NOMO-1 (cell line): Measurements from ENCODE around the gene VAT1.
"Not testable (repeated sequence)": the region's sequence is repeated elsewhere in the genome, so short reads cannot be mapped to it uniquely, and the experiment has no call there.

Experiments used
- DNase-seq, 2 experiments: peaks; one replicate each; lab custom pipeline; 2025; ENCODE audit not compliant: unreplicated experiment in 2 of 2; lab: John Stamatoyannopoulos, UW

Gene VAT1

DNA sequence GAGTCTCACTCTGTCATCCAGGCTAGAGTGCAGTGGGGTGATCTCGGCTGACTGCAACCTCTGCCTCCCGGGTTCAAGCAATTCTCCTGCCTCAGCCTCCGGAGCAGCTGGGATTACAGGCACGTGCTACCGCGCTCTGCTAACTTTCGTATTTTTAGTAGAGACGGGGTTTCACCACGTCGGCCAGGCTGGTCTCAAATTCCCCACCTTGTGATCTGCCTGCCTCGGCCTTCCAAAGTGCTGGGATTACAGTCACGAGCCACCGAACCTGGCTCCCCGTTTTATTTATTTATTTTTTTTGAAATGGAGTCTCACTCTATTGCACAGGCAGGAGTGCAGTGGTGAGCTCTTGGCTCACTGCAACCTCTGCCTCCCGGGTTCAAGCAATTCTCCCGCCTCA is 46.5 kb downstream of the VAT1 start:
- DNase-seq, result not testable (repeated sequence)

DNA sequence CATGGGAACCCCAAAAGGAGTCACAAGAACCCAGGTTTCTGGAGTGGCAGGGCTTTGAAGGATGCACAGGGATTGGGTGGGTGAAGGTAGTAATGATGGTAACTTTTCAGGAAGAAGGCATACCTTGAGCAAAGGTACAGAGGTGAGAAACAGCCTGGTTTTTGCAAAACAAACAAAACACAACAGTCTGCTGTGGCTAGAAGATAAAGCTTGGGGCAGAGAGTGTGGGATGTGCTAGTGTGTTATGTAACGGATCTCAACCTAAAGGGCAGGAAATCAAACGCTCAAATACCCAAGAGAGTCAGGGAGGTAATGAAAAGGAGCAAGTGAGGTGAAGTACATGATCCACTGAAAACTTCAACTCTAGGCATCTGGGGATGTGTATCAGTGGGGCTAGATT is 46.9 kb downstream of the VAT1 start:
- no peak for DNase-seq

DNA sequence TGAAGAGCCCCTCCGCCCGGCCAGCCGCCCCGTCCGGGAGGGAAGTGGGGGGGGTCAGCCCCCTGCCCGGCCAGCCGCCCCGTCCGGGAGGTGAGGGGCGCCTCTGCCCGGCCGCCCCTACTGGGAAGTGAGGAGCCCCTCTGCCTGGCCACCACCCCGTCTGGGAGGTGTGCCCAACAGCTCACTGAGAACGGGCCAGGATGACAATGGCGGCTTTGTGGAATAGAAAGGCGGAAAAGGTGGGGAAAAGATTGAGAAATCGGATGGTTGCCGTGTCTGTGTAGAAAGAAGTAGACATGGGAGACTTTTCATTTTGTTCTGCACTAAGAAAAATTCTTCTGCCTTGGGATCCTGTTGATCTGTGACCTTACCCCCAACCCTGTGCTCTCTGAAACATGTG is 48.9 kb downstream of the VAT1 start:
- DNase-seq, result not testable (repeated sequence)

DNA sequence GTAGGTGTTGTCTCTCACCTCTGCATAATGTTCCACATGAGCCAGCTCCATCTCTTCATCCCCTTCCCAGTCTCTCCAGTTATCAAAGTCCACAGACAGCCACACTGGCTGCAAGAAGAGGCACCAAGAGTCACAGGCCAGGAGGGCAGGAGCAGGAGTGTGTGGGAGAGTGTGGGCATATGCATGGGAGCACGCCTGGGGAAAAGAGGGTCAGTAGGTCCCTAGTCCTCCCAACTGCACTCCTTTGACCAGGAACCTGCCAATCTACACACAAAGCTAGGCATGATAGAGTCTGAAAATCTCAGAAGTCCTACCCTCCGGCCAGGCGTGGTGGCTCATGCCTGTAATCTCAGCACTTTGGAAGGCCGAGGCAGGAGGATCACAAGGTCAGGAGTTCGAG is 50.6 kb downstream of the VAT1 start:
- no peak for DNase-seq

DNA sequence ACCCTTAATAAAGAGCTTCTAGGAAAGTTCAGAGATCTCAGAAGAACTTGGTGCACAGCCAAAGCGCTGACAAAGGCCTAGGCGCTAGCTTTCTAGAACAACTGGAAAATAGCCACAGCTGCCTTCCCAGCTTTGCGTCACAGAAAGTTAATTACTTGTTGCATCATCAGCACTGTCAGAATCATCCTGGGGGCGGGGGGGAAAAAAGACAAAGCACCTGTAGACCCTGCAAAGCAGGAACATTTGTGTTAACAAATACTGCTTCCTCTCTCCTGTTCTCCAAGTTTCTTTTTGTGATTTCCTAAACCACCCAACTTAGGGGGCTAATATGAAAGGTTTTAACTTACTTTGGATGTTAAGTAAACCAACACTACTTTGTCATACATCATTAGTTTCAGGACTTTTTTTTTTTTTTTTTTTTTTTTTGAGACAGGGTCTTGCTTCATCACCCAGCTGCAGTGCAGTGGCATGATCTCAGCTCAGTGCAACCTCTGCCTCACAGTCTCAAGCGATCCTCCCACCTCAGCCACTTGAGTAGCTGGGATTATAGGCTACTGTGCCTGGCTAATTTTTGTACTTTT is 53.1 kb downstream of the VAT1 start:
- peak; percentile 19 to 63 for DNase-seq

DNA sequence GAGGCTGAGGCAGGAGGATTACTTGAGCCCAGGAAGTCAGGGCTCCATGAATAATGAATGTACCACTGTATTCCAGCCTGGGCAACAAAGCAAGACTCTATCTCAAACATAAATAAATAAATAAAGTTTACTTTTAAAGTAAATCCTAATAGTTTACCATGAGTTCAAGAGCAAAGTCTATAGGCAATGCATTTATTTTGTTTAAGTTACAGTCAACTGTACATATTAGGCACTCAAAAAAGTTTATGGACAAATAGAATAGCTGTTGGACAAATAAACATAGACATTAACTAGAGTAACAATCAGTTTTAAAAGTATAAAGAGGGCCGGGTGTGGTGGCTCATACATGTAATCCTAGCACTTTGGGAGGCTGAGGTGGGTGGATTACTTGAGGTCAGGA is 54.3 kb downstream of the VAT1 start:
- no peak for DNase-seq
